HL-60 (cell line): ENCODE measurements around the gene GID4.

Source experiments
- DNase-seq, 2 experiments: peaks; one replicate each; pipeline ENCODE4 v3.0.0-alpha.2; 2010 to 2020; ENCODE audit warnings: low read depth in 1 of 2, low spot score in 1 of 2
- H3K27ac ChIP-seq: fragments of 250-450 bp; sonication (Bioruptor Pico); replicated peaks from 2 replicates; pipeline ENCODE4 v1.5.1; 2020; ENCODE audit warnings: mild to moderate bottlenecking, moderate library complexity
- H3K27me3 ChIP-seq: fragments of 250-450 bp; sonication (Bioruptor Pico); 2 replicates; pipeline ENCODE4 v1.5.1; 2021; ENCODE audit warnings: mild to moderate bottlenecking, moderate library complexity; ENCODE audit not compliant: insufficient read depth, poor library complexity, severe bottlenecking
- H3K4me3 ChIP-seq: replicated peaks from 2 replicates; pipeline ENCODE4 v1.5.1; 2011; ENCODE audit warnings: mild to moderate bottlenecking, control low read depth, low read length; ENCODE audit not compliant: insufficient read depth
- GABPA ChIP-seq: IDR thresholded peaks from 2 replicates; pipeline ENCODE4 v1.6.1; 2012; ENCODE audit warnings: low read depth
- POLR2AphosphoS5 ChIP-seq: IDR thresholded peaks from 2 replicates; pipeline ENCODE4 v1.6.1; 2012; ENCODE audit warnings: low read depth
- SPI1 ChIP-seq: IDR thresholded peaks from 2 replicates; pipeline ENCODE4 v1.6.1; 2012; ENCODE audit warnings: low read depth, mild to moderate bottlenecking, borderline replicate concordance
- TF ChIP-seq, protein P1 (sequence below): IDR thresholded peaks from one replicate; pipeline ENCODE4 v1.5.1; 2011; ENCODE audit warnings: low read length, control low read depth, inconsistent platforms; ENCODE audit not compliant: insufficient read depth
- TF ChIP-seq, protein P2 (sequence below): IDR thresholded peaks from 2 replicates; pipeline ENCODE4 v1.6.1; 2012; ENCODE audit warnings: low read depth; ENCODE audit not compliant: insufficient replicate concordance

The GID4 gene

DNA sequence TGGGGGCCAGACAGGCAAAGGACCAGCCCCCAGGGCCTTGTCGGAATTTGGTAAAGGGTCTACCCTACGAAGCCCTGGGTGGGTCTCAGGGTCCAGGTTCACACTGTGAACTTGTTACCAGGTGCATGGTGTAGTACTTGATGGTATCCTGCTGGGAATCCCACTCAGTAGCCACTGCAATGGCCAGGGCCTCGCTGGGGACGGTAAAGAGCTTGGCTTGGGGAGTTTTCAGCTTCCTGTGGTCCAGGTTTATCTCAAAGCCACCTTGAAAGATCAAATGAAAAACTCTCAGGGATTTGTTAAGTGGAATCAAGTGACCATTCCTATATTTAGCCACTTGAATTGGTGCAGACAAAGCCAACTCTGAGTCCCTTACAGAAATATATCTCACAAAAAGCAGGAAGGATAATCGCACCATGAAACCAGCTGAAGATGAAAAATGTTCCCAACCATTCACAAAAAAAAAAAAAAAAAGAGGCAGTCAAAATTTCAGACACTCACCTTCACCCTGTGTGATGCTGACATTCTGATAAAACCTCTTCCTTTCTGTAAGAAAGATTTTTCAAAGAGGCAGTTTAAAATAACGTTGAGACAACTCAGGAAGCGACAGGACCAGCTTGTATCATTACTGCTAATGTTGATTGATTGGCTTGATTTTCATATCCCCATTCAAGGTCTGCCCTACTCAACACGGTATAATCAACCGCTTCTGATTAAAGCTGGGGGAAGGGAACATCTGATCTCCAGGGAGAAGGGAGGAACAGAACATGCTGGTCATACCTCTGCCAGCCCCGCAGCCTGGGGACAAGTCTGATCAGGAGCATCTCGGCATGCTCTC lies 10.9 kb upstream of the GID4 start:
- no peak for DNase-seq
- TF ChIP-seq, protein P1, sequence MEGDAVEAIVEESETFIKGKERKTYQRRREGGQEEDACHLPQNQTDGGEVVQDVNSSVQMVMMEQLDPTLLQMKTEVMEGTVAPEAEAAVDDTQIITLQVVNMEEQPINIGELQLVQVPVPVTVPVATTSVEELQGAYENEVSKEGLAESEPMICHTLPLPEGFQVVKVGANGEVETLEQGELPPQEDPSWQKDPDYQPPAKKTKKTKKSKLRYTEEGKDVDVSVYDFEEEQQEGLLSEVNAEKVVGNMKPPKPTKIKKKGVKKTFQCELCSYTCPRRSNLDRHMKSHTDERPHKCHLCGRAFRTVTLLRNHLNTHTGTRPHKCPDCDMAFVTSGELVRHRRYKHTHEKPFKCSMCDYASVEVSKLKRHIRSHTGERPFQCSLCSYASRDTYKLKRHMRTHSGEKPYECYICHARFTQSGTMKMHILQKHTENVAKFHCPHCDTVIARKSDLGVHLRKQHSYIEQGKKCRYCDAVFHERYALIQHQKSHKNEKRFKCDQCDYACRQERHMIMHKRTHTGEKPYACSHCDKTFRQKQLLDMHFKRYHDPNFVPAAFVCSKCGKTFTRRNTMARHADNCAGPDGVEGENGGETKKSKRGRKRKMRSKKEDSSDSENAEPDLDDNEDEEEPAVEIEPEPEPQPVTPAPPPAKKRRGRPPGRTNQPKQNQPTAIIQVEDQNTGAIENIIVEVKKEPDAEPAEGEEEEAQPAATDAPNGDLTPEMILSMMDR: no peak
- no peak for TF ChIP-seq POLR2AphosphoS5
- TF ChIP-seq, protein P2, sequence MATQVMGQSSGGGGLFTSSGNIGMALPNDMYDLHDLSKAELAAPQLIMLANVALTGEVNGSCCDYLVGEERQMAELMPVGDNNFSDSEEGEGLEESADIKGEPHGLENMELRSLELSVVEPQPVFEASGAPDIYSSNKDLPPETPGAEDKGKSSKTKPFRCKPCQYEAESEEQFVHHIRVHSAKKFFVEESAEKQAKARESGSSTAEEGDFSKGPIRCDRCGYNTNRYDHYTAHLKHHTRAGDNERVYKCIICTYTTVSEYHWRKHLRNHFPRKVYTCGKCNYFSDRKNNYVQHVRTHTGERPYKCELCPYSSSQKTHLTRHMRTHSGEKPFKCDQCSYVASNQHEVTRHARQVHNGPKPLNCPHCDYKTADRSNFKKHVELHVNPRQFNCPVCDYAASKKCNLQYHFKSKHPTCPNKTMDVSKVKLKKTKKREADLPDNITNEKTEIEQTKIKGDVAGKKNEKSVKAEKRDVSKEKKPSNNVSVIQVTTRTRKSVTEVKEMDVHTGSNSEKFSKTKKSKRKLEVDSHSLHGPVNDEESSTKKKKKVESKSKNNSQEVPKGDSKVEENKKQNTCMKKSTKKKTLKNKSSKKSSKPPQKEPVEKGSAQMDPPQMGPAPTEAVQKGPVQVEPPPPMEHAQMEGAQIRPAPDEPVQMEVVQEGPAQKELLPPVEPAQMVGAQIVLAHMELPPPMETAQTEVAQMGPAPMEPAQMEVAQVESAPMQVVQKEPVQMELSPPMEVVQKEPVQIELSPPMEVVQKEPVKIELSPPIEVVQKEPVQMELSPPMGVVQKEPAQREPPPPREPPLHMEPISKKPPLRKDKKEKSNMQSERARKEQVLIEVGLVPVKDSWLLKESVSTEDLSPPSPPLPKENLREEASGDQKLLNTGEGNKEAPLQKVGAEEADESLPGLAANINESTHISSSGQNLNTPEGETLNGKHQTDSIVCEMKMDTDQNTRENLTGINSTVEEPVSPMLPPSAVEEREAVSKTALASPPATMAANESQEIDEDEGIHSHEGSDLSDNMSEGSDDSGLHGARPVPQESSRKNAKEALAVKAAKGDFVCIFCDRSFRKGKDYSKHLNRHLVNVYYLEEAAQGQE: no peak
- TF ChIP-seq GABPA: no peak
- no peak for TF ChIP-seq SPI1
- Histone ChIP-seq H3K27ac (no peak overlapping the region), H3K4me3 (no peak overlapping the region), H3K27me3 (no peaks in the 10 kb centered on the region)

DNA sequence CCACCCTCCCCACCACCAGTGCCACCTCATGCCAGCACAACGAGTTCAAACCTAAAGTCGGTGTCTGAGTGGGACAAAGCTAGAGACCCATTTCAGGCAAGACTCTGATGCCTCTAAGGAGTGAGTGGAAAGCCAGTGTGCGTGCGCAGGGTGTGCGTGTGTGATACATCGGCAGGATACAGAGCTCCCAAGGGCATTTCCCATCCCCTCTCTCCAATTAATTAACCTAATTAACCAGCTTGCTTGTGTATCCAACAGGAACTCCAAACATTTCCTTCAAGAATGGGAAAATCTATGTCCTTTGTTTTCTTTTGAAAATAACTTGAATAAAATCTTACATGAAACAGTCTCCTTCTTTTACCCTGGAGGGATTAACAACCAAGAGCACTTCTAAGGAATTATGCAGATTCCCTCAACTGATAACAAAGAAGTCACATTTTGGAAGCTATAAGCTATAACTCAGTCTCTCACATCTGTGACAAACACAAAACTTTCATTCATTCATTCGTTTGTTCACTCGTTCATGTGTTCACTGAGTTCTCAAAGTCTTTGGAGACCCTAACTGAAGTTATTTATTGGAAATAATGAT lies 10.2 kb upstream of the GID4 start:
- Histone ChIP-seq H3K4me3 (no peak overlapping the region), H3K27ac (no peak overlapping the region), H3K27me3 (no peaks in the 10 kb centered on the region)
- no peak for DNase-seq
- TF ChIP-seq POLR2AphosphoS5 (no peak), SPI1 (no peak)

DNA sequence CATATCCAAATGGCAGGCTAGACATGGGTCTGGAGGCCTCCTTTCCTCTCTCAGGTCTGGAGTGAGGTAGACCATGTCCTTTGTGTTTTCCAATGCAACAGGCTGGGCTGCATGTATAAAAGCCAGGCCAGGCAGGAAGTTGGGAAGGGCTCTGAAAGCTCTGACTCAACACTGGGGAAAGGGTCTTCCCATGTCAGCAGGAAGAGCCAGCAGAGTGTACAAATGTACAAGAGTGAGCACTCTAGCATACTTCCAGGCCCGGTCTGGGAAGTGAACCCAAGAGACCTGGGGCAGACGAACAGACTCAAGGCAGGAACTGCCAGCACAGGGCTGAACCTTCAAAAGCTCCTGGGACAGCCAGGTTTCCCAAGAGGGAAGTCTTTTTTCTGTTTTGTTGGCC lies 7.3 kb upstream of the GID4 start:
- Histone ChIP-seq H3K27me3 (no peaks in the 10 kb centered on the region), H3K4me3 (no peak overlapping the region), H3K27ac (no peak overlapping the region)
- no peak for DNase-seq
- TF ChIP-seq, protein P2: no peak
- no peak for TF ChIP-seq GABPA
- no peak for TF ChIP-seq SPI1
- TF ChIP-seq, protein P1: no peak
- TF ChIP-seq POLR2AphosphoS5: no peak

DNA sequence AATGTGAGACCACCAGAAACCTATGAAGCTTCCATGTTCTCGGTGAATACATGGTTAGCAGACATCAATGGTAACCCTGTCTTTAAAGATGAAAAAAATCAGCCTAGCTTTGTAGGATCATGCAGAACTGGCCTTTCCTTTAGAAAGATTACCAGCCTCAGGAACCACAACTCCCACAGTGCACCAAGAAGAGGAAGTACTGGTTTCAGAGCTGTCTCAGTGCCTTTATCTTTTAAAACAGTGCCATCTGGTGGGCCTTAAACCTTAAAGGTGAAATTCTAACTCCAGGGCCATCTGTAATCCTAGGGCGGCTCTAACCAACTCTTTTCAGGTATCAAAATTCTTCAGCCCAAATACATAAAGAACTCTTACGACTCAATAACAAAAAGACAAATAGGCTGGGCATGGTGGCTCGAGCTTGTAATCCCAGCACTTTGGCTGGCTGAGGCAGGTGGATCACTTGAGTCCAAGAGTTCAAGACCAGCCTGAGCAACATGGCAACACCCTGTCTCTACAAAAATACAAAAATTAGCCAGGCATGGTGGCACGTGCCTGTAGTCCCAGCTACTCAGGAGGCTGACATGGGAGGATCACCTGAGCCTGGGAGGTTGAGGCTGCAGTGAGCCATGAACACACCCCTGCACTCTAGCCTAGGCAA lies 5.6 kb upstream of the GID4 start:
- peak; percentile 33 to 57 for DNase-seq
- Histone ChIP-seq H3K4me3 (no peak overlapping the region), H3K27me3 (no peaks in the 10 kb centered on the region), H3K27ac (no peak overlapping the region)
- TF ChIP-seq GABPA (0 out of 2 replicates have a peak, but pooled peaks have one; percentile 12), POLR2AphosphoS5 (no peak), SPI1 (peak; percentile 35; the same call in 1 of the 2 replicates)
- TF ChIP-seq, protein P2: no peak
- TF ChIP-seq, protein P1: no peak
